Testis (tissue), 3 donors: Measurements from ENCODE around the gene LRMDA. TPM values are rescaled to one million over a fixed set of nuclear protein-coding genes. Genes with fewer than 3 reads are reported as not detected.

Experiments used
- DNase-seq: peaks from one replicate; pipeline ENCODE4 v3.0.0-alpha.2; 2019
- H3K27ac ChIP-seq, 2 donors: fragments of 200-600 bp; sonication (generic); one replicate each; pipeline ENCODE4 v1.5.1; 2019
- H3K27me3 ChIP-seq: fragments of 200-600 bp; sonication (generic); one replicate; pipeline ENCODE4 v1.5.1; 2019
- H3K36me3 ChIP-seq: fragments of 200-600 bp; sonication (generic); one replicate; pipeline ENCODE4 v1.5.1; 2017; ENCODE audit warnings: low read depth; ENCODE audit errors: missing control alignments
- H3K4me1 ChIP-seq: fragments of 200-600 bp; sonication (generic); one replicate; pipeline ENCODE4 v1.5.1; 2019
- H3K4me3 ChIP-seq, 2 donors: fragments of 200-600 bp; sonication (generic); one replicate each; pipeline ENCODE4 v1.5.1; 2017 to 2019
- H3K9me3 ChIP-seq: fragments of 200-600 bp; sonication (generic); one replicate; pipeline ENCODE4 v1.5.1; 2017
- CTCF ChIP-seq, 3 experiments: fragments of 450-650 bp in 2 of 3; fragments of 200-600 bp in 1 of 3; sonication (generic) in 1 of 3; IDR thresholded peaks; one replicate each; pipeline ENCODE4 v1.5.1; 2016 to 2019; ENCODE audit warnings: antibody characterized with exemption in 3 of 3, mild to moderate bottlenecking in 2 of 3, moderate library complexity in 1 of 3
- POLR2A ChIP-seq: fragments of 450-650 bp; IDR thresholded peaks from one replicate; pipeline ENCODE4 v1.6.1; 2017; ENCODE audit warnings: antibody characterized with exemption, mild to moderate bottlenecking, moderate library complexity
- WGBS, 2 donors: methylation state at CpG; one replicate each; pipeline ENCODE4 v1.1.5; 2018; 5-methylcytosine and 5-hydroxymethylcytosine counted together
- intact Hi-C: fragments of 100-400 bp; cut with DNase I; formaldehyde crosslinking; loops from one replicate; pipeline ENCODE4 v1.15.1; 2023; ENCODE audit warnings: low total_unique reads
- polyA plus RNA-seq: library from polyadenylated mRNA; stranded (reverse); fragments of 350-450 nt; fragmentation: Illumina TruSeq; extraction: RNeasy Lipid Tissue Mini Kit (QIAGEN cat#74804); gene quantifications from one replicate; pipeline ENCODE4 v1.2.3, GENCODE V29; 2014; ENCODE audit warnings: low read depth, low replicate concordance; ENCODE audit not compliant: insufficient read depth
- total RNA-seq, 2 donors: library from RNA; depleted of rRNA; stranded (reverse); fragments of >200 nt; gene quantifications; one replicate each; pipeline ENCODE4 v1.2.3, GENCODE V29; 2016

LRMDA gene
- total and polyA plus RNA-seq, 3 donors from 2014 or later = 7.6 to 13.8 (median 10.6) TPM

- no peaks in the 10 kb centered on the region for H3K4me1 ChIP-seq
- no peak overlapping the region for H3K4me3 ChIP-seq
- no peaks in the 10 kb centered on the region for H3K36me3 ChIP-seq
- no peak for DNase-seq
- intact Hi-C loops = no loop called here
- 88 to 90% methylated on average over 5 of the region's 5 CpGs for WGBS, 2 donors
- no peaks in the 10 kb centered on the region for H3K9me3 ChIP-seq
- TF ChIP-seq POLR2A (no peak), CTCF (IDR thresholded peaks at IDR 0.05) (no peak)
- H3K27ac ChIP-seq = no peak overlapping the region
- no peaks in the 10 kb centered on the region for H3K27me3 ChIP-seq
Measured at GRCh38 chr10:75705426-75705825, 274.0 kb downstream of the LRMDA start.

DNA sequence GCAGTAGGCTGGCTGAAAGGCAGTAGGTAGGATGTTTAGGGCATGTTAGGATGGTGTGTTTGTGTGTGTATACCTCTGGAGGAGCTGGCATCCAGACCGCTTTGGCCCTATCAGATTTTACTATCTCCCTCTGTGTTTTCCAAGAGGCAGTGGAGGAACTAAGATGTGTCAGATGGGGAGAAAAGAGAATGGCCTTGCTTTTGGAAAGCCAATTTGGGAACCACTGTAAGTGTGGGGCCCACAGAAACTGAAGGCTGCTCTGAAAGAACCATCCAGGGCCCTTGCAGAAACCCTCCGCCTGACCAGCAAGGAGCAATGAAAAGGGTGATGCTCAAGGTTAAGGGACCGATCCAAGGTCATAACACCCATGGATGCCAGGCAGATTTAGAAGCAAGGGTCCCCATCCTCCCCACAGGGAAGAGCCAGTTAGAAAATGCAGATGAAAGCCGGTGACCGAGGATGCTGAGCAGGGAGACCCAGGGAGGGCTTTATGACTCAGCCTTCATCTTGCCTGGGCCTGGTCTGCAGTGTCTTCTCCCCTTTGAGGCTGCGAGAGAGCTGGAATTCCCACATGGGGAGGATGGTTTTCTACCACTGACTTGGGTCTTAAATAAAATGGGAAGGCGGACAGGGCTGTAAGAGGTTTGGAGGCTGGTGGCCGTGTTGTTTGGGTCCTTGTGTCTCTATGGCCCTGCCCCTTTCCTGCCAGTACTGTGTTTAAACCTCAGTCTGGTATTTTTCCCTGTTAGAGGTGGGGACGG, 275.8 kb downstream of the LRMDA start:
- H3K36me3 ChIP-seq = no peaks in the 10 kb centered on the region
- no peaks in the 10 kb centered on the region for H3K4me1 ChIP-seq
- TF ChIP-seq POLR2A (no peak), CTCF (IDR thresholded peaks at IDR 0.05) (no peak)
- WGBS, 2 donors = 94% methylated on average over 8 to 9 of the region's 9 CpGs
- H3K9me3 ChIP-seq = no peaks in the 10 kb centered on the region
- intact Hi-C loops = no loop called here
- no peak overlapping the region for H3K27ac ChIP-seq
- DNase-seq = no peak
- no peak overlapping the region for H3K4me3 ChIP-seq
- H3K27me3 ChIP-seq = no peaks in the 10 kb centered on the region

DNA sequence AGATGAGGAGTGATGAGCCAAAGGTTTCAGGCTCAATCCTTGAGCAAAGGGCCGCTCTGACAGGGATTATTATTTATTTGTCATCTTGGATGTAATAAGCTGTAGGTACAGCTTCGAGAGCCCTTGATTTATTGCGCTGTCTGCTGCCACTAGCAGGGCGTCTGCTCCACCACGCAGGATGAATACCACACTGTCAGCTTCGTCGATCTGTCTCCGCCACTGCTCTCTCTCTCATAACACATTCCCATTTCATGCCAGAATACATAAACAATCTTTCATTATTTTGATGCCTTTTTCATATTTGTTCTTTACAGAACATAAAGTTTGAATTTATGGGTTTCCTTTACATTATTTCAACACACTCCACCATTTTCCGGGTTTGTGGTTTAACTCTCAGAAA, 276.6 kb downstream of the LRMDA start:
- no peaks in the 10 kb centered on the region for H3K36me3 ChIP-seq

DNA sequence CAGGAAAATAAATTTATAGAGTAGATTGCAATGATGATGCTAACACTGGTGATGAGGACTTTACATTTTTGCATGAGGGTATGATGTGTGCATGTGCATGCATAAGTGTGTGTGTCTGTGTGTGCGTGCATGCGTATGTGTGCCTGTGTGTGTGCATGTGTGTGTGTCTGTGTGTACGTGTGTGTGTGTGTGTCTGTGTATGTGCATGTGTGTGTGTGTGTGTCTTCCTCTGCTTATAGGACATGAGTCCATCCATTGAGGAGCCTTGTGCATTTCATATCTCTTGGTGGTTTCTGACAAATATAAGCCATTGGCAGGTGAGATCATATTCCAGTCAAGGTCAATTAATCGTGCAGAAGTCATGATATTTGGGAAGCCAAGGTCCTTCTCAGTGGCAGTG, 277.8 kb downstream of the LRMDA start:
- no peak for DNase-seq
- Histone ChIP-seq H3K4me1 (no peaks in the 10 kb centered on the region), H3K27ac (no peak overlapping the region), H3K4me3 (no peak overlapping the region), H3K27me3 (no peaks in the 10 kb centered on the region), H3K9me3 (no peaks in the 10 kb centered on the region), H3K36me3 (no peaks in the 10 kb centered on the region)
- WGBS, 2 donors = 76 to 80% methylated on average over 4 of the region's 4 CpGs
- TF ChIP-seq CTCF (IDR thresholded peaks at IDR 0.05) (no peak), POLR2A (no peak)
- intact Hi-C loops = no loop called here

More for the DNA sequence above, 276.6 kb downstream of the LRMDA start:
- no peaks in the 10 kb centered on the region for H3K4me1 ChIP-seq
- 80 to 83% methylated on average over 9 of the region's 9 CpGs for WGBS, 2 donors
- no peak for TF ChIP-seq CTCF (IDR thresholded peaks at IDR 0.05)
- no peak for TF ChIP-seq POLR2A
- H3K27me3 ChIP-seq = no peaks in the 10 kb centered on the region
- no peak overlapping the region for H3K4me3 ChIP-seq
- no peak overlapping the region for H3K27ac ChIP-seq
- no peaks in the 10 kb centered on the region for H3K9me3 ChIP-seq
- DNase-seq = no peak
- intact Hi-C loops = no loop called here

DNA sequence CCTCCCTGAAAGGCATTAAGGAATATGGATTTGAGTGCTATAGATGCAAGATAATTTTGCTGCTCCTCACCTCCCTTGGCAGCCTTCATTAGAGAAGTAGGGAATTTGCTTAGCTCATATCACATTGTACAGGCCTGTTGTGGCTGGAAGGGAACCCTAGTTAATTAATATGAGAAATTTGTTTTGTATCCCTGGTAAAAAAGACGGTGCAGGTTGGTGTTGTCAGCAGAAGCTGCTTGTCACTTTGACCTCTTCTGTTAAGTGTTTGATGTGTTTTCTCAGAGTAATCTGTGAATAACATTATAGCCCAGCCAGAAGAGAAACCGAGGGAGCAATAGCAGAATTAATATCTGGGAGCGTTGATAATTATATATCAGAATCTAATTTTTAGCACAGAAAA, 278.4 kb downstream of the LRMDA start:
- Histone ChIP-seq H3K27me3 (no peaks in the 10 kb centered on the region), H3K9me3 (no peaks in the 10 kb centered on the region), H3K4me1 (no peaks in the 10 kb centered on the region), H3K27ac (no peak overlapping the region), H3K36me3 (no peaks in the 10 kb centered on the region), H3K4me3 (no peak overlapping the region)
- 97 to 99% methylated on average over 3 of the region's 3 CpGs for WGBS, 2 donors
- TF ChIP-seq CTCF (IDR thresholded peaks at IDR 0.05) (no peak), POLR2A (no peak)
- intact Hi-C loops = no loop called here
- DNase-seq = no peak
